Ovary (tissue), 9 donors: Measurements from ENCODE around the gene SRSF5. TPM values are rescaled to one million over a fixed set of nuclear protein-coding genes. Genes with fewer than 3 reads are reported as not detected.
A peak's percentile ranks its signal among the peaks of the same experiment; 100 is the strongest.

Experiments
- DNase-seq, 5 donors: peaks; one replicate each; pipeline ENCODE4 v3.0.0-alpha.2; 2019 to 2020
- H3K27ac ChIP-seq, 2 donors: fragments of 200-600 bp; one replicate each; pipeline versions ENCODE4 v1.5.1 to v1.8.0; 2019 to 2022
- H3K27me3 ChIP-seq: fragments of 200-600 bp; one replicate; pipeline ENCODE4 v1.8.0; 2022
- H3K36me3 ChIP-seq: fragments of 200-600 bp; sonication (generic); one replicate; pipeline ENCODE4 v1.5.1; 2019
- H3K4me1 ChIP-seq: one replicate; pipeline ENCODE4 v1.8.1; 2013; ENCODE audit warnings: mild to moderate bottlenecking, moderate library complexity; ENCODE audit not compliant: insufficient read depth
- H3K4me3 ChIP-seq: fragments of 200-600 bp; sonication (generic); one replicate; pipeline ENCODE4 v1.5.1; 2017
- H3K9me3 ChIP-seq, 2 donors: fragments of 200-600 bp in 1 of 2; sonication (generic) in 1 of 2; one replicate each; pipeline versions ENCODE4 v1.5.1 to v1.8.1; 2013 to 2019; ENCODE audit warnings: mild to moderate bottlenecking in 1 of 2, moderate library complexity in 1 of 2
- CTCF ChIP-seq, 3 donors: fragments of 450-650 bp in 2 of 3; fragments of 200-600 bp in 1 of 3; IDR thresholded peaks; one replicate each; pipeline versions ENCODE4 v1.5.1 to v1.8.0; 2016 to 2022; ENCODE audit warnings: antibody characterized with exemption in 3 of 3, mild to moderate bottlenecking in 1 of 3
- EP300 ChIP-seq: sonication (generic); formaldehyde crosslinking; IDR thresholded peaks from one replicate; pipeline ENCODE4 v1.6.1; 2017; ENCODE audit warnings: antibody characterized with exemption
- POLR2A ChIP-seq: fragments of 450-650 bp; IDR thresholded peaks from one replicate; pipeline ENCODE4 v1.6.1; 2017; ENCODE audit warnings: antibody characterized with exemption, mild to moderate bottlenecking, moderate library complexity
- WGBS, 3 donors: extraction: QIAGEN DNeasy Blood & Tissue Kit in 1 of 3; methylation state at CpG; one replicate each; pipeline versions ENCODE4 v1.1.5 to v1.1.7; 2013 to 2017; 5-methylcytosine and 5-hydroxymethylcytosine counted together
- intact Hi-C, 4 donors: fragments of 100-400 bp; cut with DNase I; formaldehyde crosslinking; loops; one replicate each; pipeline versions ENCODE4 v1.11.0 to v1.15.1; 2022 to 2023
- polyA plus RNA-seq, 2 donors: library from polyadenylated mRNA; stranded (reverse); fragments of 200-250 nt in 1 of 2; fragments of 350-450 nt in 1 of 2; fragmentation: Illumina TruSeq in 1 of 2; extraction: RNeasy Lipid Tissue Mini Kit (QIAGEN cat#74804) in 1 of 2; gene quantifications; one replicate each; pipeline ENCODE4 v1.2.3, GENCODE V29; 2013 to 2014
- total RNA-seq, 7 donors: library from RNA; depleted of rRNA in 2 of 7; stranded (reverse); fragments of >200 nt in 2 of 7; fragmentation: NEBNext Ultra II Directional in 3 of 7; extraction: Animal tissue kit (Norgen Biotek cat#: 25700) in 3 of 7; gene quantifications; one replicate each; pipeline versions ENCODE4 v1.1.0 to v1.2.4, GENCODE V29; 2016 to 2023
- donor health status: DM: no; HTN: no; CAD: no; lungs with moderate emphysema.
- donor health status: DM: no; HTN: no; CAD: no.
- donor health status: Bipolar disorder and iron deficiency.
- donor health status: DM: yes; HTN: yes; CAD: no.
- donor health status: DM: no; HTN: no; CAD: no.
- donor health status: DM: yes; HTN: yes; CAD: no.

SRSF5 gene
- total and polyA plus RNA-seq, 9 donors, result 273 to 446 (median 327) TPM

- intact Hi-C loops, result no loop called here
- Histone ChIP-seq H3K9me3 (no peaks in the 10 kb centered on the region), H3K4me3 (no peak overlapping the region), H3K4me1 (peaks cover 13% of the 10 kb centered on the region), H3K27ac (no peak overlapping the region), H3K27me3 (no peaks in the 10 kb centered on the region), H3K36me3 (no peaks in the 10 kb centered on the region)
- no peak for DNase-seq
- 76 to 84% (median 79%) methylated on average over 3 of the region's 3 CpGs for WGBS, 3 donors
- no peak for TF ChIP-seq CTCF (IDR thresholded peaks at IDR 0.05)
- no peak for TF ChIP-seq EP300
- TF ChIP-seq POLR2A, result no peak
Measured at GRCh38 chr14:69770559-69770958, 3.6 kb downstream of the SRSF5 start.

GRCh38 chr14:69771136-69771535 is 4.2 kb downstream of the SRSF5 start:
- WGBS, 3 donors, result 85 to 88% (median 87%) methylated on average over 16 of the region's 16 CpGs
- intact Hi-C loops, result no loop called here
- no peaks in the 10 kb centered on the region for H3K9me3 ChIP-seq
- DNase-seq, result peak in 1 of 5 donors; percentile 15
- H3K27ac ChIP-seq, result no peak overlapping the region
- peaks cover 15% of the 10 kb centered on the region for H3K4me1 ChIP-seq
- no peak overlapping the region for H3K4me3 ChIP-seq
- TF ChIP-seq CTCF (IDR thresholded peaks at IDR 0.05), result no peak
- no peak for TF ChIP-seq POLR2A
- TF ChIP-seq EP300, result no peak
- no peaks in the 10 kb centered on the region for H3K27me3 ChIP-seq
- no peaks in the 10 kb centered on the region for H3K36me3 ChIP-seq

GRCh38 chr14:69772082-69773017 is 5.4 kb downstream of the SRSF5 start:
- Histone ChIP-seq H3K36me3 (no peaks in the 10 kb centered on the region), H3K4me3 (no peak overlapping the region), H3K9me3 (no peaks in the 10 kb centered on the region), H3K27ac (no peak overlapping the region), H3K4me1 (peaks cover 14% of the 10 kb centered on the region), H3K27me3 (no peaks in the 10 kb centered on the region)
- TF ChIP-seq EP300 (no peak), POLR2A (no peak), CTCF (IDR thresholded peaks at IDR 0.05) (no peak)
- intact Hi-C loops, result no loop called here
- no peak for DNase-seq
- 79 to 86% (median 82%) methylated on average over 11 of the region's 11 CpGs for WGBS, 3 donors

GRCh38 chr14:69773571-69774276 is 6.8 kb downstream of the SRSF5 start:
- TF ChIP-seq CTCF (IDR thresholded peaks at IDR 0.05) (no peak), POLR2A (no peak), EP300 (no peak)
- Histone ChIP-seq H3K36me3 (no peaks in the 10 kb centered on the region), H3K4me1 (peaks cover 9% of the 10 kb centered on the region), H3K27ac (no peak overlapping the region), H3K9me3 (no peaks in the 10 kb centered on the region), H3K4me3 (no peak overlapping the region), H3K27me3 (no peaks in the 10 kb centered on the region)
- WGBS, 3 donors, result 92 to 93% (median 92%) methylated on average over 7 of the region's 7 CpGs
- intact Hi-C loops, result no loop called here
- no peak for DNase-seq
